Endodermal cell (in vitro differentiated cells): Measurements from ENCODE around the gene CNTNAP5. TPM values are rescaled to one million over a fixed set of nuclear protein-coding genes. Genes with fewer than 3 reads are reported as not detected.
A peak's percentile ranks its signal among the peaks of the same experiment; 100 is the strongest.

ENCODE experiments used
- DNase-seq: peaks from one replicate; pipeline ENCODE4 v3.0.0-alpha.2; 2017
- H3K27ac ChIP-seq: 2 replicates; pipeline ENCODE4 v1.5.1; 2013; ENCODE audit warnings: mild to moderate bottlenecking, low read depth, low read length, moderate library complexity
- H3K27me3 ChIP-seq: 2 replicates; pipeline ENCODE4 v1.6.1; 2013; ENCODE audit warnings: mild to moderate bottlenecking, low read length, moderate library complexity; ENCODE audit not compliant: insufficient read depth, control insufficient read depth, poor library complexity, severe bottlenecking
- H3K36me3 ChIP-seq: 2 replicates; pipeline ENCODE4 v1.7.0; 2013; ENCODE audit warnings: mild to moderate bottlenecking, low read length, moderate library complexity; ENCODE audit not compliant: control insufficient read depth, insufficient read depth
- H3K4me1 ChIP-seq: one replicate; pipeline ENCODE4 v1.7.0; 2013; ENCODE audit warnings: low read length; ENCODE audit not compliant: control insufficient read depth, insufficient read depth
- H3K4me3 ChIP-seq: 2 replicates; pipeline ENCODE4 v1.5.1; 2013; ENCODE audit warnings: mild to moderate bottlenecking, low read length, moderate library complexity
- H3K9ac ChIP-seq: 2 replicates; pipeline ENCODE4 v1.6.1; 2013; ENCODE audit warnings: mild to moderate bottlenecking, low read length, moderate library complexity; ENCODE audit not compliant: poor library complexity, severe bottlenecking; ENCODE audit errors: extremely low read depth
- H3K9me3 ChIP-seq: 2 replicates; pipeline ENCODE4 v1.6.1; 2013; ENCODE audit warnings: mild to moderate bottlenecking, low read length, moderate library complexity; ENCODE audit not compliant: control insufficient read depth
- H3K27ac Mint-ChIP-seq: 2 replicates; pipeline ENCODE4 v1.8.0; 2020; ENCODE audit warnings: mixed read lengths
- H3K27me3 Mint-ChIP-seq: 2 replicates; pipeline ENCODE4 v1.8.0; 2021; ENCODE audit warnings: mild to moderate bottlenecking, mixed read lengths; ENCODE audit not compliant: insufficient read depth
- H3K36me3 Mint-ChIP-seq: 2 replicates; pipeline ENCODE4 v1.8.0; 2020; ENCODE audit warnings: low read depth, mixed read lengths
- H3K4me1 Mint-ChIP-seq: 2 replicates; pipeline ENCODE4 v1.8.0; 2020; ENCODE audit warnings: mixed read lengths
- H3K4me3 Mint-ChIP-seq: 2 replicates; pipeline ENCODE4 v1.8.0; 2020; ENCODE audit warnings: mild to moderate bottlenecking, moderate library complexity, mixed read lengths
- H3K9me3 Mint-ChIP-seq: 2 replicates; pipeline ENCODE4 v1.8.0; 2020; ENCODE audit warnings: mild to moderate bottlenecking, mixed read lengths
- WGBS, 2 experiments: methylation state at CpG; one replicate each; pipeline versions ENCODE4 v1.1.5 to v1.1.7; 2013; ENCODE audit warnings: missing lambda C conversion rate in 2 of 2, mixed read lengths in 1 of 2; ENCODE audit not compliant: insufficient coverage in 1 of 2, insufficient read length in 1 of 2; 5-methylcytosine and 5-hydroxymethylcytosine counted together
- total RNA-seq, 2 donors: library from RNA; stranded (reverse); fragmentation: NEBNext Ultra II Directional in 1 of 2; extraction: Animal tissue kit (Norgen Biotek cat#: 25700) in 1 of 2; gene quantifications; 2 replicates in 1 of 2; 3 replicates in 1 of 2; pipeline ENCODE4 v1.2.1, GENCODE V29; 2021
- TF ChIP-seq, protein P1 (sequence below): fragments of 200-600 bp; sonication (generic); conservative IDR thresholded peaks from 2 replicates; pipeline ENCODE4 v1.5.0; 2021; ENCODE audit warnings: antibody characterized with exemption, mild to moderate bottlenecking

The CNTNAP5 gene
- total RNA-seq, 2 donors from 2014 or later: 0.70 to 4.4 TPM

DNA sequence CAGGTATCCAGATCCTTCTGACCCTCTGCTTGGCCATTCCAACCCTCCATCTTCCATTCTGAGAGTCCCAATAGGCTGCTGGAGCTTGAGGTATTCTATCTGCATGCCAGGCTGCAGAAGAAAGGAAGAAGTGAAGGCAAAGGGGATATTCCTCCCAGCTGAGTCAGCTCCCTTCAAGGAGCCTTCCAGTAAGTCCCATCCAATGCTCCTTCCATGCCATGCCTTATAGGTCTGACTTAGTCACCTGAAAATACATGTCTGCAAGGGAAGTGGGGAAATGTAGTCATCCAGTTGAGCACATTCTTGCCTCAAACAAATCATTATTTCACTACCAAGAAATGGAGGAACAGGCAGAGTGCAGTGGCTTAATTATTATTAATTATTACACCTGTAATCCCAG is 464.6 kb downstream of the CNTNAP5 start:
- Histone ChIP-seq H3K27me3 (no peaks in the 10 kb centered on the region), H3K9ac (no peak overlapping the region), H3K4me3 (no peak overlapping the region), H3K36me3 (no peaks in the 10 kb centered on the region), H3K27ac (no peak overlapping the region), H3K4me1 (no peaks in the 10 kb centered on the region), H3K9me3 (no peaks in the 10 kb centered on the region)
- H3K36me3 Mint-ChIP-seq: no peaks in the 10 kb centered on the region
- H3K9me3 Mint-ChIP-seq: peaks cover 4% of the 10 kb centered on the region
- no peaks in the 10 kb centered on the region for H3K27me3 Mint-ChIP-seq
- DNase-seq: no peak
- no peak overlapping the region for H3K4me3 Mint-ChIP-seq
- TF ChIP-seq, protein P1, sequence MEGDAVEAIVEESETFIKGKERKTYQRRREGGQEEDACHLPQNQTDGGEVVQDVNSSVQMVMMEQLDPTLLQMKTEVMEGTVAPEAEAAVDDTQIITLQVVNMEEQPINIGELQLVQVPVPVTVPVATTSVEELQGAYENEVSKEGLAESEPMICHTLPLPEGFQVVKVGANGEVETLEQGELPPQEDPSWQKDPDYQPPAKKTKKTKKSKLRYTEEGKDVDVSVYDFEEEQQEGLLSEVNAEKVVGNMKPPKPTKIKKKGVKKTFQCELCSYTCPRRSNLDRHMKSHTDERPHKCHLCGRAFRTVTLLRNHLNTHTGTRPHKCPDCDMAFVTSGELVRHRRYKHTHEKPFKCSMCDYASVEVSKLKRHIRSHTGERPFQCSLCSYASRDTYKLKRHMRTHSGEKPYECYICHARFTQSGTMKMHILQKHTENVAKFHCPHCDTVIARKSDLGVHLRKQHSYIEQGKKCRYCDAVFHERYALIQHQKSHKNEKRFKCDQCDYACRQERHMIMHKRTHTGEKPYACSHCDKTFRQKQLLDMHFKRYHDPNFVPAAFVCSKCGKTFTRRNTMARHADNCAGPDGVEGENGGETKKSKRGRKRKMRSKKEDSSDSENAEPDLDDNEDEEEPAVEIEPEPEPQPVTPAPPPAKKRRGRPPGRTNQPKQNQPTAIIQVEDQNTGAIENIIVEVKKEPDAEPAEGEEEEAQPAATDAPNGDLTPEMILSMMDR: no peak
- no peak overlapping the region for H3K27ac Mint-ChIP-seq
- H3K4me1 Mint-ChIP-seq: no peaks in the 10 kb centered on the region

DNA sequence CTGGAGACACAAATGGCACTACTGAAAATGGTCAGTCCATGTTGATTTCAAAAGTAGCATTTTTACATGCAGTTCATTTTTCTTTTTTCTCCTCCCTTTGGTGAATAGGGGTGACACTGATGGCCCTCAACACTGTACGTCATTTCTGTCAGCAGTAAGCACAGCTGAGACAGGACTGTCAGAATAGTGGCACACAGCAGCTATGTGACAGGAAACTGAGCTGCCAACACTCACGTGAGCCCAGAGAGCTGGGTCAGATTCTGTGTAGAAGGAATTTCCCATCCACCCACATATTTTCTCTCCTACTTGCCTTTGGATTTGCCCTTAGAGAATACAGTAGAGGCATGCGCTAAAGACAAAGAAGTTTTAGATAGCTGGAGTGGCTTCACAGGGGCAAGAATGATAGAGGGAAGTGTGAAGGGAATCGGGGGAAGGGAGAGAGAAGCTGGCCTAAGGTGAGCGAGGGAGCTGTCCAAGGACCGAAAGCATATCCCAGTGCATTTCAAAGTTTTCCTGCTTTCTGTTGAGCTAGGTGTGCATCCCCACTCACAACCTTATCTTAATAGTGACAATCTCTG is 476.6 kb downstream of the CNTNAP5 start:
- Histone ChIP-seq H3K4me3 (no peak overlapping the region), H3K9me3 (no peaks in the 10 kb centered on the region), H3K27ac (no peak overlapping the region), H3K9ac (no peak overlapping the region), H3K4me1 (peaks cover 12% of the 10 kb centered on the region), H3K36me3 (no peaks in the 10 kb centered on the region), H3K27me3 (no peaks in the 10 kb centered on the region)
- TF ChIP-seq, protein P1: no peak
- Mint-ChIP-seq H3K4me3 (no peak overlapping the region), H3K36me3 (no peaks in the 10 kb centered on the region), H3K27ac (no peak overlapping the region), H3K4me1 (peaks cover 10% of the 10 kb centered on the region), H3K9me3 (no peaks in the 10 kb centered on the region), H3K27me3 (no peaks in the 10 kb centered on the region)
- 85% methylated on average over 6 of the region's 6 CpGs; no CpG with 5 or more reads in 1 of the 2 experiments for WGBS, 2 experiments
- peak; percentile 53 for DNase-seq

DNA sequence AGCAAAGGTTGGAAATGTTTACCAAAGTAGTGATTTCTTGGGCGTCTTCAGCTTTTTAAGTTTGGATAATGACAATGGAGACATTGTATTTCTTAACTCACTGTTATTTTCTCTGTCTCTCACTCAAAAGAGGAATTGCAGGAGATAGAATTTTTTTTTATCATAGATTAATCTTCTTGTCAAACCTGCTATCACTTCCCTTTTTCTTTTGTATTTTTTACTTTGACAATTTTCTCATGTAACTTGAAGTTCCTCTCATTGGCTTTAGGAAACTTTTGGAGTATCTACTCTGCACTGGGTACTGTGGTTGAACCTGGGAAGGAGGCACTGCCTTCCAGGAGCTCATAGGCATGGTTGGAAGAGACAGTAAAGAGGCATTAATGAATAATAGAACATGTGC is 489.1 kb downstream of the CNTNAP5 start:
- peaks cover 4% of the 10 kb centered on the region for H3K4me1 ChIP-seq
- no peaks in the 10 kb centered on the region for H3K36me3 ChIP-seq
- H3K4me3 Mint-ChIP-seq: no peak overlapping the region
- H3K27me3 ChIP-seq: no peaks in the 10 kb centered on the region
- peaks cover 6% of the 10 kb centered on the region for H3K9me3 ChIP-seq
- H3K4me3 ChIP-seq: no peak overlapping the region
- H3K27me3 Mint-ChIP-seq: no peaks in the 10 kb centered on the region
- peaks cover 14% of the 10 kb centered on the region for H3K4me1 Mint-ChIP-seq
- TF ChIP-seq, protein P1: no peak
- H3K36me3 Mint-ChIP-seq: no peaks in the 10 kb centered on the region
- 80 to 96% methylated on average over 1 of the region's 1 CpG for WGBS, 2 experiments
- H3K9ac ChIP-seq: no peak overlapping the region
- H3K27ac ChIP-seq: no peak overlapping the region
- no peak for DNase-seq
- peaks cover 4% of the 10 kb centered on the region for H3K9me3 Mint-ChIP-seq
- no peak overlapping the region for H3K27ac Mint-ChIP-seq
